Lung (tissue), 12 donors: ENCODE measurements around the gene CCDC107. TPM values are rescaled to one million over a fixed set of nuclear protein-coding genes. Genes with fewer than 3 reads are reported as not detected.
A peak's percentile ranks its signal among the peaks of the same experiment; 100 is the strongest.

ENCODE experiments used
- ATAC-seq: fragments of 200-7000 bp; cut with Tn5 transposase; one replicate; pipeline ENCODE4 v1.9.1; 2020; ENCODE audit warnings: moderate number of reproducible peaks; ENCODE audit not compliant: insufficient read depth, low FRiP score
- DNase-seq, 3 donors: peaks; one replicate each; pipeline ENCODE4 v3.0.0-alpha.2; 2013 to 2017
- H3K27ac ChIP-seq, 2 donors: one replicate each; pipeline ENCODE4 v1.5.1; 2013; ENCODE audit warnings: mild to moderate bottlenecking in 2 of 2, moderate library complexity in 2 of 2, control low read depth in 1 of 2, inconsistent platforms in 1 of 2, low read depth in 1 of 2, low read length in 1 of 2
- H3K27me3 ChIP-seq, 3 donors: one replicate each; pipeline ENCODE4 v1.5.1; 2013; ENCODE audit warnings: low read length in 2 of 3; ENCODE audit not compliant: control insufficient read depth in 3 of 3, insufficient read depth in 3 of 3
- H3K36me3 ChIP-seq, 4 donors: one replicate each; pipeline ENCODE4 v1.5.1; 2013; ENCODE audit warnings: low read length in 4 of 4, mild to moderate bottlenecking in 1 of 4, moderate library complexity in 1 of 4; ENCODE audit not compliant: control insufficient read depth in 4 of 4, insufficient read depth in 4 of 4
- H3K4me1 ChIP-seq, 5 donors: one replicate each; pipeline ENCODE4 v1.5.1; 2013; ENCODE audit warnings: low read length in 5 of 5, mild to moderate bottlenecking in 2 of 5, moderate library complexity in 1 of 5; ENCODE audit not compliant: control insufficient read depth in 5 of 5, insufficient read depth in 5 of 5
- H3K4me3 ChIP-seq: one replicate; pipeline ENCODE4 v1.5.1; 2013; ENCODE audit warnings: mild to moderate bottlenecking, control low read depth, moderate library complexity
- H3K9ac ChIP-seq, 2 donors: one replicate each; pipeline ENCODE4 v1.5.1; 2013; ENCODE audit warnings: low read length in 2 of 2, control low read depth in 1 of 2; ENCODE audit not compliant: insufficient read depth in 1 of 2
- H3K9me3 ChIP-seq, 4 donors: one replicate each; pipeline ENCODE4 v1.5.1; 2013; ENCODE audit warnings: low read length in 3 of 4, mild to moderate bottlenecking in 1 of 4, moderate library complexity in 1 of 4; ENCODE audit not compliant: control insufficient read depth in 4 of 4, insufficient read depth in 3 of 4
- WGBS, 2 donors: extraction: QIAGEN DNeasy Blood & Tissue Kit; methylation state at CpG; one replicate each; pipeline ENCODE4 v1.1.7; 2013; 5-methylcytosine and 5-hydroxymethylcytosine counted together
- polyA plus RNA-seq, 2 donors: library from polyadenylated mRNA; stranded (reverse); fragments of 200-250 nt; gene quantifications; one replicate each; pipeline ENCODE4 v1.2.1, GENCODE V29; 2013
- total RNA-seq, 2 donors: library from RNA; depleted of rRNA in 1 of 2; stranded (reverse); fragments of >200 nt in 1 of 2; gene quantifications; one replicate each; pipeline ENCODE4 v1.2.1, GENCODE V29; 2014 to 2021
- TF ChIP-seq, protein P1 (sequence below): IDR thresholded peaks from 2 replicates; pipeline ENCODE4 v1.5.1; 2012; ENCODE audit warnings: mild to moderate bottlenecking; ENCODE audit errors: control extremely low read depth, extremely low read depth
- donor health status: control.
- donor health status: control.
- donor health status: Bipolar disorder and iron deficiency.
- donor health status: healthy.
- donor health status: DM: yes; HTN: yes; CAD: no.

CCDC107 gene
- total and polyA plus RNA-seq, 4 donors = 9.9 to 53.9 (median 31.0) TPM

DNA sequence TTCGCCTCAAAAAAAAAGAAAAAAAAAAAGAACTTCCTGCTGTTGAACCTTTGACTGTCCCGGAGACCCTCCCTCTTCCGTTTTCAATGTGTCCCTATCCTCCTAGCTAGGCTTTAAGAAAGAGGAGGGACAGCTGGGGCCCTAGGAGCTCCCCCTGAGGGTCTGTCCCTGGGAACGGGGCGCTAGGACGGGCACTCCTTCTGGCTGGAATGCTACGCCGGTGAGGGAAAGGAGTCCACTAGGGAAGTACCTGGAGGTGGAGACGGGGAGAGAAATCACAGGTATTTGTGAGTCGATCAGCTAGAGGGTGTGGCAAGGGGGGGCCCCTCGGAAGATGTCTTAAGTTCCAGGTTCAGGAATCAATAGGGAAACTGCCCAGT, 11.9 kb upstream of the CCDC107 start:
- Histone ChIP-seq H3K4me3 (peak overlapping the region; percentile 51), H3K4me1 (peaks cover 0 to 12% (median 5%) of the 10 kb centered on the region in 5 donors), H3K9ac (peak overlapping the region; percentile 65 to 92), H3K27ac (peak overlapping the region; percentile 66 to 96), H3K27me3 (no peaks in the 10 kb centered on the region), H3K9me3 (no peaks in the 10 kb centered on the region), H3K36me3 (no peaks in the 10 kb centered on the region)
- DNase-seq (peak; percentile 74 to 88 (median 81)), ATAC-seq (peak; percentile 30)
- 1 to 6% methylated on average over 11 of the region's 11 CpGs for WGBS, 2 donors
- TF ChIP-seq, protein P1, sequence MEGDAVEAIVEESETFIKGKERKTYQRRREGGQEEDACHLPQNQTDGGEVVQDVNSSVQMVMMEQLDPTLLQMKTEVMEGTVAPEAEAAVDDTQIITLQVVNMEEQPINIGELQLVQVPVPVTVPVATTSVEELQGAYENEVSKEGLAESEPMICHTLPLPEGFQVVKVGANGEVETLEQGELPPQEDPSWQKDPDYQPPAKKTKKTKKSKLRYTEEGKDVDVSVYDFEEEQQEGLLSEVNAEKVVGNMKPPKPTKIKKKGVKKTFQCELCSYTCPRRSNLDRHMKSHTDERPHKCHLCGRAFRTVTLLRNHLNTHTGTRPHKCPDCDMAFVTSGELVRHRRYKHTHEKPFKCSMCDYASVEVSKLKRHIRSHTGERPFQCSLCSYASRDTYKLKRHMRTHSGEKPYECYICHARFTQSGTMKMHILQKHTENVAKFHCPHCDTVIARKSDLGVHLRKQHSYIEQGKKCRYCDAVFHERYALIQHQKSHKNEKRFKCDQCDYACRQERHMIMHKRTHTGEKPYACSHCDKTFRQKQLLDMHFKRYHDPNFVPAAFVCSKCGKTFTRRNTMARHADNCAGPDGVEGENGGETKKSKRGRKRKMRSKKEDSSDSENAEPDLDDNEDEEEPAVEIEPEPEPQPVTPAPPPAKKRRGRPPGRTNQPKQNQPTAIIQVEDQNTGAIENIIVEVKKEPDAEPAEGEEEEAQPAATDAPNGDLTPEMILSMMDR = no peak

DNA sequence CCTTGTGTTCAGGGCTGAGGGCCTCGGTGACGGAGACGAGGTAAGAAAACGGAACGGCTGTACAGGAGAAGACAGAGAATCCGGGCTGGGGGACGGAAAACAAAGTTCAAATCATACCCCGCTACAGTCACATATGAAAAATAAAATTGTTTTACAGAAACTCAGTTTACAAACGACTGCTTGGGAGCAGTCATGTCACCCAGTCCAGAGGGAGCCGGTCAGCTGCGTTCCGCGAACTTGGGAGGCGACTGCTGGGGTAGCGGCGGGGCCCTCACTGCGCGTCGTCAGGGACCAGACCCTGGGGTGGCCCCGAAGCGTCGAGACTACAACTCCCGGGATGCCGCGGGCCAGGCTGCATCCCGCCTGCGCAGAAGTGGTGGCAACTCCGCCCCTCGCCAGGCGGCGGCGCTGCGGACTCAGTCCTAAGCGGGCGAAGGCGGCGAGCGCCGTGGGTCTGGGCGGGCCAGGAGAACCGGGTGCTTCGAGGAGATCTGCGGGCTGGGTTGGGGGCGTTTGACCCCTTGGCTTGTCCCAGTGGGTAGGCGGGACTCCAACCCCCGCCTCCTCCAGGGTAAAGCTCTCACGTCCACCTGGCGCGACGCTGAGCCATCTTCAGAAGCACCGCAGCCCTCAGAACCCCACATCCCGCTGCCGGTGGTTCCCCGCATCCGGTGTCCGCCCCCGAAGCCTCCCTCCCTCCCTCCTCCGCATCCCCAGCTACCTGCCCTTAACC, 11.4 kb upstream of the CCDC107 start:
- TF ChIP-seq, protein P1 = peak; percentile 80
- H3K27ac ChIP-seq = peak overlapping the region; percentile 66 to 96

DNA sequence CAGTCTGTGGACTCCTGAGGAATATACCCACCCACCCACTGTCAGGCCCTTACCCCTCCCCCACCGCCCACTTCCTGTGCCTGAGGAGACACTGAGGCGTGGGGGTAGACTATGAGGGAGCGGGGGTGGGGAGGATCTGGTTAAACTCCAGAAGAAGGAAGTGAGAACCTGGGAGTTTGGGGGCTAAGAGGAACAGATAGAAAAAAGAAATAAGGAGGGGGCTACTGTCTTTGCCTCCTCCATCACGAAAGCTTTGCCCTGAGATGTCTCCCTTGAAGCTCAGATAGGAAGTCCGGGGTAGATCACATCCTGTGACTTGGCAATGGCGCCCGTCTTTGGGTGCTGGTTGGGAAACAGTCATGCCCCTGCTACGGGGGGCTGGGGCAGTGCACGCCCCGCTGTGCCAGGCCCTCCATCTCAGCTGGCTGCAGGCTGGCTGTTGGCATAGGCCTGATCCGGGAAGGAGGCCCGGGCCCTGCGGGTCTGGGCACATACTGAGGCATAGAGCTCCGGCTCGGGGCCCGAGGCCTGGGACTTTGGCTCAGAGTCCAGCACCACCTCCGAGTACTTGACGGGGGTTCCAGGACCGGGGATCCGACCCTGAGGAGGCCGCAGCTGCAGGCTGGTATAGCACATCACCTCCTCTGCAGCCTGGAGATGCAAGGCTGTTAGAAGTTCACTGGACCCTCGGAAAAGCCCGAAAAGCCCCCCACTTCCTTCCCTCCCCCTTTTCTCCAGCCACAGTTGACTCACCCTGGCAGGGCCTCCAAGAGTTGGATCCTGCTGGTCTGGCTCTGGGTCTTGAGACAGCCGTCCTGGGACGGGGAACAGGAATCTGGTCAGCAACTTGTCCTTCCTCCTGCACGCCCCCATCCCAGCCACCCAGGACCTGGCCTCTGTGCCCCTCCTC, 8.4 kb upstream of the CCDC107 start:
- Histone ChIP-seq H3K4me1 (peaks cover 0 to 12% (median 5%) of the 10 kb centered on the region in 5 donors), H3K9ac (no peak overlapping the region), H3K27me3 (no peaks in the 10 kb centered on the region), H3K4me3 (no peak overlapping the region), H3K27ac (peak overlapping the region in 1 of 2 donors; percentile 4), H3K9me3 (no peaks in the 10 kb centered on the region), H3K36me3 (no peaks in the 10 kb centered on the region)
- TF ChIP-seq, protein P1 = no peak
- DNase-seq (no peak), ATAC-seq (no peak)
- WGBS, 2 donors = 65 to 71% methylated on average over 25 to 26 of the region's 26 CpGs

More for the DNA sequence above, 11.4 kb upstream of the CCDC107 start:
- Histone ChIP-seq H3K27me3 (no peaks in the 10 kb centered on the region), H3K4me1 (peaks cover 0 to 12% (median 5%) of the 10 kb centered on the region in 5 donors), H3K9ac (peak overlapping the region; percentile 65 to 92), H3K4me3 (peak overlapping the region; percentile 51), H3K36me3 (no peaks in the 10 kb centered on the region), H3K9me3 (no peaks in the 10 kb centered on the region)
- DNase-seq = peak; percentile 96 to 97 (median 96)
- ATAC-seq = peak; percentile 93
- 0 to 1% methylated on average over 40 to 58 of the region's 58 CpGs for WGBS, 2 donors
